Stimulated activated CD8-positive, alpha-beta memory T cell treated with anti-CD3 and anti-CD28 coated beads, Interleukin-4, amount 100 ng/mL, for 4 hours (primary cell): Measurements from ENCODE around the gene BCL6.
A peak's percentile ranks its signal among the peaks of the same experiment; 100 is the strongest.

Source experiments
- DNase-seq, 2 donors: peaks; one replicate each; pipeline ENCODE4 v3.0.0-alpha.2; 2020; ENCODE audit warnings: low read depth in 2 of 2, low spot score in 1 of 2

BCL6 gene

GRCh38 chr3:187745201-187746058 is at the start of gene BCL6:
Gene BCL6 (minus strand): TSS chr3:187745468. CDS start chr3:187733693, 11,775 bp downstream.
- peak; percentile 63 to 75 for DNase-seq

- DNase-seq: no peak
Observed at GRCh38 chr3:187794731-187795130, 49.5 kb upstream of the BCL6 start.

- DNase-seq: no peak
Observed at GRCh38 chr3:187793618-187794017, 48.4 kb upstream of the BCL6 start.

GRCh38 chr3:187792521-187792920 is 47.3 kb upstream of the BCL6 start:
- no peak for DNase-seq

GRCh38 chr3:187789872-187790271 is 44.6 kb upstream of the BCL6 start:
- DNase-seq: no peak

GRCh38 chr3:187788984-187789857 is 44.0 kb upstream of the BCL6 start:
- no peak for DNase-seq

- DNase-seq: no peak
Observed at GRCh38 chr3:187783098-187783497, 37.8 kb upstream of the BCL6 start.

- DNase-seq: no peak
Observed at GRCh38 chr3:187782006-187782405, 36.7 kb upstream of the BCL6 start.

GRCh38 chr3:187781001-187781400 is 35.7 kb upstream of the BCL6 start:
- DNase-seq: no peak

- no peak for DNase-seq
Observed at GRCh38 chr3:187778726-187779125, 33.5 kb upstream of the BCL6 start.

GRCh38 chr3:187777331-187777941 is 32.2 kb upstream of the BCL6 start:
- DNase-seq: no peak

GRCh38 chr3:187775549-187775948 is 30.3 kb upstream of the BCL6 start:
- DNase-seq: no peak

GRCh38 chr3:187774185-187774789 is 29.0 kb upstream of the BCL6 start:
- no peak for DNase-seq

GRCh38 chr3:187773233-187774184 is 28.2 kb upstream of the BCL6 start:
- no peak for DNase-seq

GRCh38 chr3:187770224-187770623 is 25.0 kb upstream of the BCL6 start:
- DNase-seq: no peak

GRCh38 chr3:187769771-187770170 is 24.5 kb upstream of the BCL6 start:
- no peak for DNase-seq

GRCh38 chr3:187767266-187768012 is 22.2 kb upstream of the BCL6 start:
- DNase-seq: no peak

- no peak for DNase-seq
Observed at GRCh38 chr3:187765342-187765741, 20.1 kb upstream of the BCL6 start.
